PC-3 (cell line): ENCODE data around the gene ZNHIT1. TPM values are rescaled to one million over a fixed set of nuclear protein-coding genes. Genes with fewer than 3 reads are reported as not detected.

Experiments
- ATAC-seq: fragments of 200-7000 bp; cut with Tn5 transposase; 2 replicates; pipeline ENCODE4 v1.9.1; 2020; ENCODE audit warnings: mild to moderate bottlenecking, moderate library complexity
- BruUV-seq: library from RNA; stranded (reverse); fragments of 400-500 nt; replicated peaks from 2 replicates; lab custom pipeline; 2021; lab: Mats Ljungman, UMichigan
- CTCF ChIA-PET: fragments of 300-600 bp; sonication (Branson Sonifier 250); formaldehyde crosslinking; loops from one replicate; lab custom pipeline; 2022; ENCODE audit warnings: antibody characterized with exemption; lab: Charles Lee
- POLR2A ChIA-PET: fragments of 300-600 bp; sonication (Branson Sonifier 250); formaldehyde crosslinking; loops from one replicate; lab custom pipeline; 2022; ENCODE audit warnings: antibody characterized with exemption; ENCODE audit not compliant: unreplicated experiment; lab: Charles Lee
- DNase-seq: peaks from one replicate; pipeline ENCODE4 v3.0.0-alpha.2; 2015
- H2AFZ ChIP-seq: fragments of 300-600 bp; sonication (generic); 2 replicates; pipeline ENCODE4 v1.6.0; 2016; ENCODE audit warnings: antibody characterized with exemption, low read length
- H3F3A ChIP-seq: fragments of 300-600 bp; sonication (generic); one replicate; pipeline ENCODE4 v1.6.0; 2017; ENCODE audit warnings: antibody characterized with exemption, low read length, control low read depth, mild to moderate bottlenecking; ENCODE audit not compliant: unreplicated experiment
- H3K27ac ChIP-seq: fragments of 300-600 bp; sonication (generic); 2 replicates; pipeline ENCODE4 v1.5.1; 2016; ENCODE audit warnings: mild to moderate bottlenecking, low read length
- H3K27me3 ChIP-seq: fragments of 300-600 bp; sonication (generic); 2 replicates; pipeline ENCODE4 v1.6.1; 2016; ENCODE audit warnings: low read length, mixed read lengths
- H3K36me3 ChIP-seq: fragments of 300-600 bp; sonication (generic); 2 replicates; pipeline ENCODE4 v1.6.1; 2016; ENCODE audit warnings: low read depth, mixed run types, low read length, mixed read lengths
- H3K4me1 ChIP-seq: fragments of 300-600 bp; sonication (generic); 2 replicates; pipeline ENCODE4 v1.5.1; 2016; ENCODE audit warnings: low read length; ENCODE audit not compliant: insufficient read depth
- H3K4me2 ChIP-seq: fragments of 300-600 bp; sonication (generic); 2 replicates; pipeline ENCODE4 v1.6.0; 2016; ENCODE audit warnings: low read length
- H3K4me3 ChIP-seq: fragments of 300-600 bp; sonication (generic); 2 replicates; pipeline ENCODE4 v1.5.1; 2016; ENCODE audit warnings: mild to moderate bottlenecking, low read length, mixed read lengths
- H3K79me2 ChIP-seq: fragments of 300-600 bp; sonication (generic); 2 replicates; pipeline ENCODE4 v1.6.1; 2017; ENCODE audit warnings: low read length, mixed read lengths
- H3K9ac ChIP-seq: fragments of 300-600 bp; sonication (generic); 2 replicates; pipeline ENCODE4 v1.6.0; 2016; ENCODE audit warnings: mild to moderate bottlenecking, low read length
- H3K9me2 ChIP-seq: fragments of 300-600 bp; sonication (generic); replicated peaks from 2 replicates; pipeline ENCODE4 v1.6.1; 2016; ENCODE audit warnings: mixed run types, low read length, mixed read lengths
- H3K9me3 ChIP-seq: fragments of 300-600 bp; sonication (generic); 2 replicates; pipeline ENCODE4 v1.6.1; 2016; ENCODE audit warnings: low read length, mixed read lengths
- H4K20me1 ChIP-seq: fragments of 300-600 bp; sonication (generic); 2 replicates; pipeline ENCODE4 v1.6.1; 2016; ENCODE audit warnings: low read length, mixed read lengths
- EZH2 ChIP-seq: fragments of 300-600 bp; sonication (generic); IDR thresholded peaks from one replicate; pipeline ENCODE4 v1.6.1; 2017; ENCODE audit warnings: antibody characterized with exemption, mild to moderate bottlenecking, low read length; ENCODE audit not compliant: unreplicated experiment
- EZH2phosphoT487 ChIP-seq: fragments of 300-600 bp; sonication (generic); IDR thresholded peaks from 2 replicates; pipeline ENCODE4 v1.6.1; 2018; ENCODE audit warnings: mild to moderate bottlenecking, antibody characterized with exemption, low read length, borderline replicate concordance
- intact Hi-C: fragments of 100-400 bp; cut with micrococcal nuclease; formaldehyde crosslinking; loops from 2 replicates; pipeline ENCODE4 v1.9.0; 2023
- total RNA-seq: library from RNA; depleted of rRNA; stranded (reverse); fragments of >200 nt; gene quantifications from 2 replicates; pipeline ENCODE4 v1.2.3, GENCODE V29; 2014
- TF ChIP-seq, protein P1 (sequence below): fragments of 300-600 bp; sonication (generic); conservative IDR thresholded peaks from 2 replicates; pipeline ENCODE4 v1.5.1; 2017; ENCODE audit warnings: antibody characterized with exemption, low read depth, mild to moderate bottlenecking, low read length

Gene ZNHIT1
- total RNA-seq, 1 experiment from 2014 or later, result 188 TPM

DNA sequence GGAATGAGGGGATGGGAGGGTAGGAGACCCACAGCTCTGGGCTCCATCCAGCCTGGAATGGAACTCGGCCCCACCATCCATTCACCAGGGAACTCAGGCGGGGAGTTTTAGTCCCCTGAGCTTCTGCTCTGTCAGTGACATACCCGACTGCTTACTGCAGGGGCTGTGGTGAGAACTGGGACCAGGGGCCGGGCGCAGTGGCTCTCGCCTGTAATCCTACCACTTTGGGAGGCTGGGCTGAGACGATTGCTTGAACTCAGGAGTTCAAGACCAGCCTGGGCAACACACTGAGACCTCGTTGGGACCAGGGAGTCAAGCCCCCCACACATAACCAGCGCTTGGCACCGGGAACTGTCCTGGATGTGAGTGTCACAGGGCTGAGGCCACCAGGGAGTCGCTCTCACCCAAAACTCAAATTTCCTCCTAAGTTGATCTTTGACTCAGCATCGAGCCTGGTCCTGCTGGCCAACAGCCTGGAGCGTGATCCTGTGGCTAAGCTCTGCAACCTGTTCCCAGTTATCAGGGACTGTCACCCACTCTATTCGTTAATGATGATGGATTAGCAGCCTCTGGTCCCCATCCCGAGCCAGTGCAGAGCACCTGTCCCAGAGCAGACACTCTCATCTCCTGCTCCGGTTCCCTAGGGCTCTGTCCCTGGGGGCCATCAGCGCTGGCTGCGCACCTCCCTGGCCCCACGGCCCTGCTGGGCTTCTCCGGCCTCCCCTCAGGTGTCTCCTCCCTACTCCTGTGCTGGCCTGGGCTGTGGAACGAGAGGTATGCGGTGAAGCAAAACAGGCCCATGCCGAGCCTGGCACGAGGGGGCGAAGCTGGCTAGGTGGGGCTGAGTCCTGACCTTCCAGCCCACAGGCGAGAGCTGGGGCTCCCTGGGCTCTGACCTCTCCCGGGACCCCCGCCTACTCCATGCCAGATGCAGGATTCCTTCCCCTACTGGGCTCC, 20.5 kb downstream of the ZNHIT1 start:
- H3K9ac ChIP-seq, result no peak overlapping the region
- CTCF ChIA-PET, result no interaction called here
- no TSS peak for BruUV-seq

DNA sequence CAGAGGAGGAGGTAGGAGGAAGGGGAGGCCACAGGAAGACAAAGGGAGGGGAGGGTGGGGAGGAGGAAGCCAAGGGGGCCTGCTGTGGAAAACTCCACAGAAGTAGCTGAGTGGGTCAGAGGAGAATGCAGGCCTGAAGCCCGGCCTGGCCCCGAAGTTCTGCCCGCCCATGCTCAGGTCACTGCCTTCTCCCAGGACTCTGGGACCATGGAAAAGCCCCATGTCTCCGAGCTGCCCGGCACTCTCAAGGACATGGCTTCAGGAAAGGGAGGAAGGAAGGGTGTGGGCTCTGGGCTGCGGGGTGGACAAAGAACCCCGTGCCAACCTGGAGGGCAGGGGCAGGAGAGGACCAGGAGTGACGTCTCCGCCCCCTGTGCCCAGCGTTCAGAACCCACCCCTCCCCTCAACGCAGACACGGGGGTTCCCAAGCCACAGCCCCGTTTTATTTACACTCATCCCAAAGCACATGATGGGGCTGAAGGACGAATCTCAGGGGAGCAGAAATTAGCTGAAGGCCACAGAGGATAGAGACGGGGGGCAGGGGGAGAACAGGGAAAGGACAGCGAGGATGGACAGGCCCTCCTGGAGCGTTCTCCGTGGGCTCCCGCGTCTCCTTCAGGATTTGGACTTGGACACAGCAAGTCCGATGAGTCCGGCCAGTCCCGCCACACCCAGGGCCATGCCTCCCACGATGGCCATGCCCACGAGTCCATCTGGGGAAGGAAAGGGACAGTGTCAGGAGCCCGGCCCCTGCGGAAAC, 21.4 kb downstream of the ZNHIT1 start:
- Histone ChIP-seq H3K27me3 (no peaks in the 10 kb centered on the region), H2AFZ (no peak overlapping the region), H3K4me3 (no peak overlapping the region), H3K4me2 (no peak overlapping the region), H3K9me3 (no peaks in the 10 kb centered on the region), H3K9me2 (no peaks in the 10 kb centered on the region), H3K9ac (no peak overlapping the region), H4K20me1 (no peaks in the 10 kb centered on the region), H3K4me1 (peaks cover 6% of the 10 kb centered on the region), H3K27ac (no peak overlapping the region), H3K36me3 (no peaks in the 10 kb centered on the region), H3K79me2 (peaks cover 16% of the 10 kb centered on the region), H3F3A (no peaks in the 10 kb centered on the region)
- ATAC-seq (no peak), DNase-seq (no peak)
- ChIA-PET POLR2A (no interaction called here), CTCF (no interaction called here)
- TF ChIP-seq EZH2phosphoT487 (no peak), EZH2 (no peak)
- TF ChIP-seq, protein P1, sequence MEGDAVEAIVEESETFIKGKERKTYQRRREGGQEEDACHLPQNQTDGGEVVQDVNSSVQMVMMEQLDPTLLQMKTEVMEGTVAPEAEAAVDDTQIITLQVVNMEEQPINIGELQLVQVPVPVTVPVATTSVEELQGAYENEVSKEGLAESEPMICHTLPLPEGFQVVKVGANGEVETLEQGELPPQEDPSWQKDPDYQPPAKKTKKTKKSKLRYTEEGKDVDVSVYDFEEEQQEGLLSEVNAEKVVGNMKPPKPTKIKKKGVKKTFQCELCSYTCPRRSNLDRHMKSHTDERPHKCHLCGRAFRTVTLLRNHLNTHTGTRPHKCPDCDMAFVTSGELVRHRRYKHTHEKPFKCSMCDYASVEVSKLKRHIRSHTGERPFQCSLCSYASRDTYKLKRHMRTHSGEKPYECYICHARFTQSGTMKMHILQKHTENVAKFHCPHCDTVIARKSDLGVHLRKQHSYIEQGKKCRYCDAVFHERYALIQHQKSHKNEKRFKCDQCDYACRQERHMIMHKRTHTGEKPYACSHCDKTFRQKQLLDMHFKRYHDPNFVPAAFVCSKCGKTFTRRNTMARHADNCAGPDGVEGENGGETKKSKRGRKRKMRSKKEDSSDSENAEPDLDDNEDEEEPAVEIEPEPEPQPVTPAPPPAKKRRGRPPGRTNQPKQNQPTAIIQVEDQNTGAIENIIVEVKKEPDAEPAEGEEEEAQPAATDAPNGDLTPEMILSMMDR, result no peak
- intact Hi-C loops, result no loop called here
- no TSS peak for BruUV-seq

More for the DNA sequence above, 20.5 kb downstream of the ZNHIT1 start:
- H3K36me3 ChIP-seq, result no peaks in the 10 kb centered on the region
- H3K27me3 ChIP-seq, result no peaks in the 10 kb centered on the region
- H3K4me3 ChIP-seq, result no peak overlapping the region
- H3K27ac ChIP-seq, result no peak overlapping the region
- H2AFZ ChIP-seq, result no peak overlapping the region
- no peak for DNase-seq
- H3K4me1 ChIP-seq, result peaks cover 1% of the 10 kb centered on the region
- H3F3A ChIP-seq, result no peaks in the 10 kb centered on the region
- no peaks in the 10 kb centered on the region for H4K20me1 ChIP-seq
- H3K9me2 ChIP-seq, result no peaks in the 10 kb centered on the region
- H3K4me2 ChIP-seq, result no peak overlapping the region
- no peak for ATAC-seq
- POLR2A ChIA-PET, result interaction anchor here (0.5 to 0.6 kb wide), 2 partner anchors 35 to 644 kb away, joined by 3 to 5 read pairs; no protein-coding TSS in a partner anchor
- H3K9me3 ChIP-seq, result no peaks in the 10 kb centered on the region
- intact Hi-C loops, result no loop called here
- H3K79me2 ChIP-seq, result peaks cover 10% of the 10 kb centered on the region
- TF ChIP-seq, protein P1, result no peak
- TF ChIP-seq EZH2 (no peak), EZH2phosphoT487 (no peak)
